ENCODE measurements around the gene FAM13B.
"Not testable (repeated sequence)": the region's sequence is repeated elsewhere in the genome, so short reads cannot be mapped to it uniquely, and the experiment has no call there.

Gene FAM13B

DNA sequence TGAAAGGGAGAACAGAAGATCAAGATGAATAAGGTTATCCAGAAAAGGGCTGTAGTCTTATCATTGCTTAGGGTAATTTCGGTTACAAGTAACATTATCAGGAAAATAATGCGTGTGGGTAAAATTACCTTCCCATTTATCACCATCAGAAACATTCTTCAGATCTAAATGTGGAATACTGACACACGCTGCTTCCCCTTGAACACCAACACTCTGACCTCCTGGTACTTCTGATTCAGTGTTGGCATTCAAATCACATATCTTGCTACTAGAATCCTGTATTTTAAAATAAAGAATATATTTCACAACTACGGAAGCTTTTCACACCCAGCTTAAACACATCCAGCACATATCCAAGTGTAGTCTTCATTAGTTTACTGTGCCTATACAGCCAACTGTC lies 73.4 kb downstream of the FAM13B start:
- no peak for DNase-seq

GRCh38 chr5:137957948-137958347 lies 74.9 kb downstream of the FAM13B start:
- no peak for DNase-seq

- no peak for DNase-seq
These were observed 78.6 kb downstream of the FAM13B start for GRCh38 chr5:137954131-137954879.

GRCh38 chr5:137945825-137946224 lies 87.1 kb downstream of the FAM13B start:
- no peak for DNase-seq

DNA sequence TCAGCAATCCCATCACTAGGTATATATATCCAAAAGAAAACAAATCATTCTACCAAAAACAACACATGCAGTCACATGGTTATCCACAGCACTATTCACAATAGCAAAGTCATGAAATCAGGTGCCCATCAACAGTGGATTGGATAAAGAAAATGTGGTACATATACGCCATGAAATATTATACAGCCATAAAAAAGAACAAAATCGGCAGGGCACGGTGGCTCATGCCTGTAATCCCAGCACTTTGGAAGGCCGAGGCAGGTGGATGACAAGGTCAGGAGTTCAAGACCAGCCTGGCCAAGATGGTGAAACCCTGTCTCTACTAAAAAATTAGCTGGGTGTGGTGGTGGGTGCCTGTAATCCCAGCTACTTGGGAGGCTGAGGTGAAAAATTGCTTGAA lies 88.6 kb downstream of the FAM13B start:
- DNase-seq = not testable (repeated sequence)

GRCh38 chr5:137939331-137939730 lies 93.5 kb downstream of the FAM13B start:
- no peak for DNase-seq

- no peak for DNase-seq
These were observed 94.1 kb downstream of the FAM13B start for GRCh38 chr5:137938751-137939143.

DNA sequence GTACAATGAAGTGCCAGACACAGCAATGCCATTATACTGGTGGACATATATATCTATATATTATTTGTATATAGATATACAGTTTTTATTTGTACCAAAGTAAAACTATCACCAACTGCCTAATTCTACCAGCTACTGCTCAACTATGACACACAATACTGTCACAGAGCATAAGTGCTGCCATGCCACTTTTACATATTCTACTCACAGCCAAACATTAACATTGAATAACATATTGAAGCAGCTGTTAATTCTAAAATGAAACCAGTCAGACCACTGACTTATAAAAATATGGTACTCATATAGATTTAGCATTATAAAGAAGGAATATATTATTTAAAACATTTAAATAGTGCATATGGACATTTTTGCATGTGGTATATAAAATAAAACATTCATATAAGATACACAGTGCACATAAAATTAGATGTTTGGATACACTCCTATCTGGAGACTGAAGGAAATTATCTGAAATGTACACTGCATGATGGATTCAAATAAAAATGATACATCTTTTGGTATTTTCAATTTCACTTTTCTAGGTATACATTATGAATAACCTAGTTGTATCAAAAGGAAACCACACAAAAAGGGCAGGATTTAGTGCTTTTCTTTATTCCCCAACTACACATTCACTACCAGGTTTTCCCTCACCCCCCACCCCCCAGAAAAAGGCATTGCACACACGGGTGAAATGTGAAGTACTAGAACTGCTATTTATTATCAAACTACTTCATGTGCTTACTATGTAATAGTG lies 94.7 kb downstream of the FAM13B start:
- DNase-seq = peak; percentile 27

DNA sequence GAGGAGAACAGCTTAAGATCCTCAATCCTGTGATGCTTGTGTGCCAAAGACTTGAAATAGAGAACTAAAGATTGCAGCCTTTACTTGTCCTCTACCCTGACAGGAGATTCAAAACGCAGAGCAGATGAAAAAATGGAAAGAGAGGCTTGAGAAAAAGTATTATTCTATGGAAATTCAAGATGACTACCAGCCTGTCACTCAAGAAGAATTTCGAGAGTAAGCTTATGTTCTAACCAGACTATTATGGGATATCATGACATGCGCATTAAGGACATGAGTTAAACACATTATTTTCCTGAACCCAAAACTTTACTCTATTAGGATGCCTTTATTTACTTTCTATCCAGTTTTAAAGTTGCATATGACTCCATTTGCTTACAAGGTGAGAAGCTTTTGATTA lies 97.2 kb downstream of the FAM13B start:
- no peak for DNase-seq

DNA sequence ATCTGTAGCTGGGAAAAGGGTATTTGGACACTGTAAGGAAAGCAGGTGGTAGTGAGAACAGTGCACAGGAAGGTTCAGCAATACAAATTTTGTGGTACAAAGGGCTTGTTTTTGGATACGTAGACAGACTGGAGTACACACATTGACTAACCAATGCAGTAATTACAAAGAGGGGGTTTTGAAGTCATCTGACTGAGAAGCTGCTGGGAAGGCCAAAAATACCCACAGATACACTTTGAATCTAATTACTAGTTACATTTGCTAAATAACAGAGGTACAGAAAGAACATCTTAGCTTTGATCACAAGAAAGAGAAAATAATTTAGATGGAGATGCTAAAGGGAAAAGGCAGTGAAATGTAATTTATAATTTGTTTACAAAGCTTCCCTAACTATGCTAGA lies 97.7 kb downstream of the FAM13B start:
- no peak for DNase-seq

GRCh38 chr5:137933491-137933911 lies 99.4 kb downstream of the FAM13B start:
- DNase-seq = no peak

DNA sequence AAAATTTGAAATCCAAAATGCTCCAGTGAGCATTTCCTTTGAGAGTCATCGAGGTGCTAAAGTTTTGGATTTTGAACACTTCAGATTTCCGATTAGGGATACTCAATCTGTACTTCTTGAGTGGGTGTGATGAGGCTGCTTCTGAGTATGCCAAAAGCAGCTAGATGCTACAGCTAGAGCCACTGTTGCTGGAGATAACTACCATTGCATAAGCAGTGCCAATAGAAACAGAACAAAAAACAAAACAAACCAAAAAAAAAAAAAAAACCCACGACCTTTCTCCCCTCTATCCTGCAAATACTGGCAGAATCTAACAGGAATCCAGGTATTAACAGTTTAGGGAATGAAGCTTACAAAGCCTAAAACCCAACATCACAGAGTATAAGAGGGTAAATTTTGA lies 100.1 kb downstream of the FAM13B start:
- DNase-seq = no peak

DNA sequence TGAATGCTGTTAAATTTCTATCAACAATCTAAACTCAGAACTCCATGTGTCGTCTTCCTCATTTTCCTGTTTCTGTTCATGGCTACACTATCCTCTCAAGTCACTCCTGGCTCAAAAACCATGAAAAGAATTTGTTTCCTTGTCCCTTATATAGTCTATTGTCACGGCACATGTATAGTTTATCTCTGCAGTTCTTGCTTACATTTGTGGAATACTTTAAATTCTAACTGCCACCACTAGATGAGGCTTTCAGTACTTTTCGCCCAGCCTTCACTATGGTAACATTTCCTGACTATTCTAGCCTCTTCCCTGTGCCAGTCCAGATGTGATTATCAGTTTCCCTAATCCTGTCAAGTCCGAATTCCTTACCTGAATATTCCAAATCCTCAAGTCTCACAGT lies 109.0 kb downstream of the FAM13B start:
- DNase-seq = no peak

GRCh38 chr5:137921931-137922330 lies 110.9 kb downstream of the FAM13B start:
- DNase-seq = no peak

DNA sequence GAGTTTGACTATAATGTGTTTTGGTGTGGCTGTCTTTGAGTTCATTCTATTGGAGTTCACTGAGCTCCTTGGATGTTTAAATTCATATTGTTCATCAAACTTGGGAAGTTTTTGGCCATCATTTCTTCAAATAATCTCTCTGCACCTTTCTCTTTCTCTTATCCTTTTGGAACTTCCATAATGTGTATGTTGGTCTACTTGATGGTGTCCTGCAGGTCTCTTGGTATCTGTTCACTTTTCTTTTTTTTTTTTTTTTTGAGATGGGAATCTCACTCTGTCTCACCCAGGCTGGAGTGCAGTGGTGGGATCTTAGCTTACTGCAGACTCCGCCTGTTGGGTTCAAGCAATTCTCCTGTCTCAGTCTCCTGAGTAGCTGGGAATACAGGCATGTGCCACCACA lies 116.0 kb downstream of the FAM13B start:
- no peak for DNase-seq

- DNase-seq = no peak
These were observed 118.1 kb downstream of the FAM13B start for GRCh38 chr5:137914758-137915157.

DNA sequence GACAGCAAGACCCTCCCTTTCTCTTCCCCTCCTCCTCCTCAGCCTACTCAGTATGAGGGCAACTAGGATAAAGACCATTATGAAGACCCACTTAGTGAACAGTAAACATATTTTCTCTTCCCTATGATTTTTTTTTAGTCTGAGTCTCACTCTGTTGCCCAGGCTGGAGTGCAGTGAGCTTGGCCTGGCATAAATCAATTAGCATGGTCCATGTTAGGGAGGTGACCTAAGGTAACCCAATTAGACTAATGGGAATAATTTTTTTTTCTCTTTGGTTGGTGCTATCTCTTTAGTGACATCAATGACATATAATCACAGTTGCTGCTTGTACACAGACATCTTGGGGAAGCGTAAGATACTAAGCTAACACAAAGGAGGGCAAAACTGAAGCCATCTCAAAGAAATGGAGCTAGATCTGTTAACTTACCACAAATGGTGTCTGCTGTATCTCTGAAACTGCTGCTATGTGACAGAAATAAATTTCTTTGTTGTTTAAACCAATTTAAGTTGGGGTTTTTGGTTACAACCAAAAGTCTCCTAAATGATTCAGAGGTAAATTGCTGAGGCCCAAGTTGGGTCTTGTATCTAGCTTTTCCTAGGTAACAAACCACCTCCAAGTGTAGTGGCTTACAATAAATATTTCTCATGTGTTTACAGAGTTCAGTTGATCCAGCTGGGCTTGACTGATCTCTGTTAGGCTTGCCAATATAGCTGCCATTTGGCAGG lies 130.3 kb downstream of the FAM13B start:
- no peak for DNase-seq

DNA sequence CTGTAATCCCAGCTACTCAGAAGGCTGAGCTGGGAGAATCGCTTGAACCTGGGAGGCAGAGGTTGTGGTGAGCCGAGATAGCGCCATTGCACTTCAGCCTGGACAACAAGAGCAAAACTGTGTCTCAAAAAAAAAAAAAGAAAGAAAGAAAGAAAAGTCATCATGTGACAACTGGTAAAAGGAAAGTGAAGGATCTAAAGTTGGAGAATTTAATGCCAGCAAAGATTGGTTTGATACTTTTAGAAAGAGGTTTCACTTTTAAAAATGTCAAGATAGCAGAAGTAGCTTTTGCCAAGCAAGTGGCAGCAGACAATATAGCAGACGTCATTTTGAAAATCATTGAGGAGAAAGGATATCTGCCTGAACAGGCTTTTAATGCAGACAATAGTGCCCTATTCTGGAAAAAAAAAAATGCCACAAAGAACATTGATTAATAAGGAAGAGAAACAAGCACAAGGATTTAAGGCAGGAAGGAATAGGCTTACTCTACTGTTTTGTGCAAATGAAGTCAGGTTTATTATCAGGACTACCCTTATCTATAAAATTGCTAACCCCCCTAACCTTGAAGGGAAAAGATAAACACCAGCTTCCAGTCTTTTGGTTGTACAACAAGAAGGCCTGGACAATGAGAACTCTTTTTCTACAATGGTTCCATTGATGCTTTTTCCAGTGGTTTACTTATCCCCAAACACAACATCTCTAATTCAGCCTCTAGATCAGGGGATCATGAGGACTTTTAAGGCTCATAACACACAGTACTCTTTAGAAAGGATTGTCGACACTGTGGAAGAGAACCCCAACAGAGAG lies 131.7 kb downstream of the FAM13B start:
- no peak for DNase-seq

DNA sequence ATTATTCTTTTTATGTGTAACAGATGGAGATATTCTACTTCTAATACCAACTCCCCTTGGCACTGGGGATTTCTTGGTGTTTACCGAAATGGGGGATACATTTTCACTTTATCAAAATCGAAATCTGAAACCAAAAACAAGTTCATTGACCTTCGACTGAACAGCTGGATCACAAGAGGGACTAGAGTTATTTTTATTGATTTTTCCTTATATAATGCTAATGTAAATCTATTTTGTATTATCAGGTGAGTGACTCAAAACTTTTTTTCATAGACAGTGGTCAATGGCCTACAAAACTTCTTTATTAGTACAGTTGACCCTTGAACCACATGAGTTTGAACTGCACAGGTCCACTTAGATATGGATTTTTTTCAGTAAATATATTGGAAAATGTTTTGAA lies 133.4 kb downstream of the FAM13B start:
- no peak for DNase-seq

GRCh38 chr5:137896560-137896959 lies 136.3 kb downstream of the FAM13B start:
- no peak for DNase-seq

DNA sequence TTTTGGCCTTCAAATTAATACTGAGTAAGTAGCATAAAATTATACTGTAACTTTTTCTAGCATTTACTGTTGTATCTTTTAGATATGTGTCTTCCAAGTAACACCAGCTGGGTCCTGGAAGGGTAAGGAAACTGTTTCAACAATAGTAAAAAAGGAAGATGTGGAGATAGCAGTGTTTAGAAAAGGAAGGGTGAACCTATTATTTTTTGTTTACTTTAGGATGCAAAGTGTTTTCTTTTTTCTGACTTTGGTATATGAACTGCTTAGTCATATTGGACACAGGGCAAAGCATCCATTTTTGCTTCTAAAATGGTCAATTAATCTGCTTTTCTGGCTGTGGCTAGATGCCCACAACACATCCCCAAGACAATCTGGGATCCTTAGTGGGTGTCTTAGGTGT lies 138.3 kb downstream of the FAM13B start:
- no peak for DNase-seq

GRCh38 chr5:137891849-137892248 lies 141.0 kb downstream of the FAM13B start:
- peak; percentile 17 for DNase-seq

GRCh38 chr5:137890845-137891244 lies 142.0 kb downstream of the FAM13B start:
- no peak for DNase-seq

Measured in stimulated activated CD4-positive, alpha-beta T cell treated with anti-CD3 and anti-CD28 coated beads, Interleukin-15, amount 100 ng/mL, for 24 hours (primary cell).